Stimulated activated CD4-positive, alpha-beta T cell treated with anti-CD3 and anti-CD28 coated beads, Interleukin-4, amount 100 ng/mL, for 24 hours (primary cell): ENCODE results near the gene RASGRF2.
A peak's percentile ranks its signal among the peaks of the same experiment; 100 is the strongest.

ENCODE experiments used
- DNase-seq: peaks from one replicate; pipeline ENCODE4 v3.0.0-alpha.2; 2020

Gene RASGRF2

DNA sequence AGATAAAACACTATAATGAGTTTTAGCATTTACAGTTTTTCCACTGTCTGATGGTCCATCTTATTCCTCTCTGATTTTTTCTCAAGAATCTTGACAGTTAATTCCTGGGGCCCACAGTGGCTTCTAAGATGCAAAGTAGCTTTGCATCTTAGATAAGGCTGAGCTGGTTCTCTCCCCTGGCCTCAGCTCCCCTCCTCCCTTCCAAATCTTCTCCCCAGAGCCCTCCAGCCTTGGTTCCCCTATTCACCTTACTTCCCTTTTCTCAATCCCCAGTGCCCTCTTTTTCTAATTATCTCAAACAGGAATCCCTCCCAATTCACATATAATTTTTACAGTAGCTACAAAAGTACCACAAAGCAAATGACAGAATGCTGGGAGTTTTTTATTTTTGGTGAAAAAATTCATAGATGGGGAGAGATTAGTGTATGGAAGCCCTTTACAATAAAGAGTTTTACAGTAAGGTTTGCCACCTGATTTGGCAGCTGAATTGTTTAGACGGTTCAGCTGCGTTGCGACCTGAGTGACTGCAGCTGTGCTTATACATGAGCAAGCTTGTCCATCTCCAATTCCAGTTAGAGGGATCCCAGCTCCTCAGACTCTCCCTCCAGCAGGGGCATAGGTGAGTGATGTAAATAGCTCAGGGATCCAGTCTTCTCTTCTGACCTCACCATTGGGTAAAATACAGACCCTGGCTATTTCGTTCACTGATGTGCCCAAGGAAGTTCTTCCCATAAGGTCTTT, 221.6 kb downstream of the RASGRF2 start:
- no peak for DNase-seq

DNA sequence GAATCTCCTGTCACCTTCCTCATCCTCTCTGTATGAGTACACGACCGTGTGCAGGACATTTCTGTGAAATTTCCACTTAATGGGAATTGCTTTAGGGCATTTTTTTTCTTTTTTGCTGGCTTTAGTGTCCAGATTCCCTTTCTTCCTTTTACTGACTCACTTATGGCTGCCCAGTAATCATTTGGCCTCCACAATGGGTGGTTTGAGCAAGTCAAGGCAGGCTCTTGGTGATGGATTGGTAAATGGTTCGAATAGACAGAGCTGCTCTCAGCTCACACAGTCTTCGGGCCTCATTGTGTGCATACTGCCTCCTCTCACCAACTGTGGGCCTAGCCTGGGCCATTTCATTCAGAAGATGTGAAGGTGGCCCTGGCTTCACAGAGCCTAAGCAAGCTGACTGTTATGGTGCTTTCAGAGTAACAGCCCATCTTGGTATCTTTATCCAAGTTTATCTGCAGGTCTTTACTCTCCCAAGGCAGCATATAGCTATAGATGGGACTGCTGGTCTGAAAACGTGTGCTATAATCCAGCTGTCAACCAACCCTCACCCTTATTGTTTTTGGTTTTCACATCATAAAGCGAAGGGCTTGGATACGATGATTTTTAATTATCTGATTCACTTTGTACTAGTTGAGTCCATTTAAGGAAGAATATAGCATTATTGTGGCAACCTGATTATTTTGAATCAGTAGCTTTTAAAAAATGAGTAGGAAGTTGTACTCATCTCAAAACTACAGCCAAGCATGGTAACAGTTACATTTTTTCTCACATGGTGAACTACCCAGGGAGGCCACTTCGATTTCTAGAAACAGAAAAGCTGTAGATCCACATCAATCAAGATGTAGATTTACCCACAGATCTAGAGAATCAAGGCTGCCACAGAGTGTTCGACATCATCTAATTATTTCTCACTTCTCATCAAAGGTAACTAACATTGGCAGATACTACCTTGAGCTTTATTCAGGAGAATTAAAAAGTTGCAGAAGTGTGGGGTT, 222.5 kb downstream of the RASGRF2 start:
- DNase-seq, result no peak

DNA sequence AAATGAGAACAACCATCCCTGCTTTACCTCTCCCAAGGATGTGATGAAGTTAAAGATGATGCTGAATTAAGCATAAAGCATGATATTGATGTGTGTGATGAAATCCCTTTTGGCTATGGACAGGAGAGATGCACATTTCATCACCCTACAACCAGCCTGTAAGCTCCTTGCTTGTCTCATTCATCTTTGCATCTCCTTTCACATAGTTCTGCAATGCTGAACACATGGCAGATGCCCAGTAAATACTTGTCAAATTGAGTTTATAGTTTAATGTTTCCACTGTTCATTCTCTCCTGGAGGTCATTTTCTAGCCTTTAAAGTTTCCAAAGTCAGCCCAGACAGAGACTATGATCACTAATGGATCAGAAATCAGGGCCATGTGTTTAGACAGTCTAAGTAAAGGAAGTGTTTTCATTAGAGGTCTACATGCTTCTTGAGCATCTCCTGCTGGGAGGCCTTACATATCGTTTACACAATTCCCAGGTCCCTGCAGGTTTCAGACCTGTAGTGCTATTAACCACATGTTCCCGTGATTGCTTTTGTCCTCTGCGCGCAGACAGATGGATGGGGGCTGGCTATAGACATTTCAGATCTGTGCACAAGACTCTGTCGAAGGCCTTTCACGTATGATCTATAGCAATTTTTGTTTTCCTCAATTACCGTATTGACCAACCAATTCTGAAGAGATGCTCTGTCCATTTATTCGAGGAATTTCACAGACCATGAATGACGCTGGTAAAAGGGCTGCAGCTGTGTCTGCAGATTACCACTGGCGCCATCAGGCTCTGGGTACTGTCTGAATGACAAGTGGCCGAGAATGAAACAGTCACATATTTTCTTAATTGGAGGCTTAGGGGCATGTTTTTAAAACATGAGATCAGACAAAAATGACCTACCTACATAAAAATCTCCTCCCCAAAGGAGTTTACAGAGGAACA, 223.9 kb downstream of the RASGRF2 start:
- DNase-seq, result no peak

- DNase-seq, result no peak
These were observed 224.6 kb downstream of the RASGRF2 start for GRCh38 chr5:81184749-81185110.

DNA sequence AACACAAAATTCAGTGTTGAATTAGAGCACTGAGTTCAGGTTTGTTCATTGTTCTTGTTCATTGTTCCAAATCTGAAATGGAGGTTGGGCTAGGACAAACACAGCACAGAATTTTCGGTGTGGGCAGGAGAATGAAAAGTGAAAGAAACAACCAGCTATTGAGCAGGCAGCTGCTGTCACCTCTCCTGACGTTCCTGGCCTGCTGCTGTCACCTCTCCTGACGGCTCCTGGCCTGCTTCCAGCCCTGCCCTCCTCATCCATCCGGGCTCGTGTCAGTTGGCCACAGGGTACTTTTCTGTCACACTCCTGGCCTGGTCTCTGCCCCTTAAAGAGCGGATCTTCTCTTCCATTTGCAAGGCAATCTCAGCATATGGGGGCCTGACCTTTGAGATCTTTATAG, 227.7 kb downstream of the RASGRF2 start:
- no peak for DNase-seq

DNA sequence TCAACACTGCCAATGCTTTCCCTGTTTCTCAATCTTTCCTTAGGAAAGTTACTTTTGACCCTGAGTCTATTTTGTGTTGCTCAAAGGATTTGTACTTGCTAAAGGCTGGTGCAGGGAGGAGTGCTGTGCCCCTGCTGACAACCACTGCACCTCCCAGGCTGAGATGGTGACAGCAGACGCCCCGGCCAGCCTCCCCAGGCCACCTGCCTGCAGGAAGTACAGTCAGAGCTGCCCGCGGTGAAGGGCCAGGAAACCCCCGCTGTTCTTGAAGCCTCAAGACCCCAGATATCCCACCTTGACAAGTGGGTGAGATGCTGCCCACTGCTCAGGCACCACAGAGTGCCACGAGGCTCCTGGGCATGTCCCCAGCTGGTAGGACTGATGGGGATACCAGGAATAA, 228.8 kb downstream of the RASGRF2 start:
- DNase-seq, result no peak

DNA sequence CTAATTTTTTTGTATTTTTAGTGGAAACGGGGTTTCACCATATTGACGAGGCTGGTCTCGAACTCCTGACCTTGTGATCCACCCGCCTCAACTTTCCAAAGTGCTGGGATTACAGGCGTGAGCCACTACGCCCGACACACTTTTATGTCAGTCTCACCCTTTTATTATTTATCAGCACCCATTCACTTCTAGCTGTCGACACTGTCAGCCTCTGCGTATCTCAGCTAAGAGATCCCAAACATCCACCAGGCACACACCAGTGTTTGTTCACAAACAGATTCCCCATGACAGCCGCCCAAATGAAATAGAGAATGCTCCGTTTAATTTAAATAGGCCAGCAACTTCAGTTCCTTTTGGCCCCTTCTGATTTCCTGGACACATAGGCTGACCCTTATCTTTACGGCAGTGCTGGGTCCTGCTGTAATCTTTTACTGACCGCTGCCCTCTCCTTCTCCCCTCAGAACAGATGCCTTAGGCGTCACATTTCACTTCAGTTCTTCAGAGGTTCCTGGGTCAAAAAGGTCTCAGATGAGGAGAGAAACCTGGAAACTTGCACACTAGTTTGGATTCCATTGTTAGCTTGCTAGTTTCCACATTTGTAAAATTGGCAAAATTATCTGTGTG, 229.8 kb downstream of the RASGRF2 start:
- DNase-seq, result no peak

DNA sequence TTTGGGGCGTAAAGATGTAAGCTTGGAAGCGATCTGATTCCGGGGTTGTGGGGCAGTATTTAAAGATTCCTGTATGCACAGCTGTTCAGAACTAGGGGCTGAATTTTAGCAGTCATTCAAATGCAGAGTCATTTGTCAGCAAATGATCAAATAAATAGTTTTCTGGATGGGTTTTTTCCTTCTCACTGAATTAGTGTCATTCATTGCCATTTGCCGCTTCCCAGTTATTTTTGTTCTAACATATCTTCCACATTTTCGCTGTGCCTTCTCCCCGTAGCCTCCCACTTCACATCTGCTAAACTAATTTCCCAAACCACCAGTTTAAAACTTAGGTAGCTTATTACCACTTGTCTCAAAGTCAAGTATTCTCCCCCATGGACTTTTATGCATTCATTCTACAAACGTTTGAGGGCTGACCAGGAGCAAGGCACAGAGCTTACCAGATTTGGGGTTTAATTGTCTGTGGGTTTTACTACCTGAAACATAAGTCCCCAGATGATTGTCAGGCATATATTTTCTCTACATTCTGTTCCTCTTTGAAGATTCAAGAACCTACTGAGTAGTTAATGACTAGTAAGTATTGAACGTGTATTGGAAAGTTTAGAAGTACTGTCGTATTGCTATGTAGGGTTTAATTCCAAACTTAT, 231.7 kb downstream of the RASGRF2 start:
- DNase-seq, result no peak

DNA sequence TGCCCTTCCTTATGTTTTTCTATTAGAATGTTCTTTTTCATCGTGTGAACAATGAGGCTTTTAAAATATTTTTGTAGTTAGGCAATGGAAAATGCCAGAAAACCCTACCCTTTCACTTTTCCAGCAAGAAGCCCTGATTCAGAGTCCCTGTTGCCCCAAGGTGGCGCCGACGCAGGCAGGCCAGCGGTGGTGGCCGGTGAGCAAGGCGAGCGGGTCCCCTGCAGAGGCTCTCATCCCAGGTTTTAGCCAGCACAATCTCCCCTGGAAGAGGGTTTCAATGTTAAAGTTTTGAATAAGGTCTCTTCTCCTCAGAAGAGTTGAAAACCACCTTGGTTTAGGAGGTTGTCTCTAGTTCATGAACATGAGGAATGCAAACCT, 232.2 kb downstream of the RASGRF2 start:
- DNase-seq, result no peak

DNA sequence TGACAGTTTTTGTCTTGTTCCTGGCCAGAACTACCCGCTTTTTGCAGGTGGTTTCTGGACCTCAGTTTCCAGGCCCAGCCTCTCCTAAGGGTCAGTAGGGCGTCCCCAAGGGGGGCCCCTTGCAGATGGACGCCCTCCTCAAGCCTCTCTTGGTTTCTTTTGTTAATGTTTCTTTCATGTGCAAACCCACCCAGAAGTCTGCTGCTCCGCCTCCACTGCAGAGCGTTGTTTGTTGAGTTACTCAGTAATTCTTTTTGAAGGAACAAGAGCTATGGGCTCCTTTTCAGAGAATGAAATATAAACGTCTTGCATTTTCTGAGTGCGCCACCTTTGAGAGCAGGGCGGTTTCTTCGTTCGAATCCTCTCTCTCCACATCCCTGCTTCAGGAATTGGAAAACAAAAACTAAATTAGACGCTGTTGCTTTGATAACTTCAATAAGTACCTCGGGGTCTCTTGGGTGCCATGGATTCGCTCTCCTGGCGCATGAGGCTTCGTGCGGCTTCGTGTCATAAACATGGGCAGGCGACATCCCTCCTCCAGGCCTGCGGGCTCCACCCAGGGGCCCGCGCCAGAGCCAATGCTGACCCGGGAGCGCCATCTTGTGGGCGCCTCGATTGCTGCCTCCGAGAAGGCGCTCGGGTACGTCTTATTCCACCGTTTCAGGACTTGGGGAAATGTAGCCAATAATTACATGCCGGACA, 234.6 kb downstream of the RASGRF2 start:
- peak; percentile 84 for DNase-seq

- DNase-seq, result no peak
These were observed 235.3 kb downstream of the RASGRF2 start for GRCh38 chr5:81195335-81195929.

GRCh38 chr5:81202655-81203054, 242.5 kb downstream of the RASGRF2 start:
- DNase-seq, result no peak

DNA sequence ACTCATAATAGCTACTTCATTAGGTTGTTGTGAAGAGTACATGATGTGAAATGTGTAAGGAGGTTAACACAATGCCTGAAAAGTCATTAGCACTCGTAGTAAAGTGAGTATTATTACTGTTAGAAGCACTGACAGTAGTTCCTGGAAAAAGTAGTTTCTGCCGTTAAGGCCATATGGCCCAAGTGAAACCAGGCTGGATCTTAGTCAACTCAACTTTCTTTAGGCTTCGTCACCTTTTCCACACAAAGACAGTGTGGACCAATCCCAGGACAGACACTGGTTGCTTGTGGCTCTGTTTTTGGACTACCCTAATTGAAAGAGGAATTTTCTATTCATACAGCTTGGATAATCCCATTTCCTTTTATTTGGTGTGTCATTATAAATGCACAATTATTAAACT, 243.6 kb downstream of the RASGRF2 start:
- no peak for DNase-seq

DNA sequence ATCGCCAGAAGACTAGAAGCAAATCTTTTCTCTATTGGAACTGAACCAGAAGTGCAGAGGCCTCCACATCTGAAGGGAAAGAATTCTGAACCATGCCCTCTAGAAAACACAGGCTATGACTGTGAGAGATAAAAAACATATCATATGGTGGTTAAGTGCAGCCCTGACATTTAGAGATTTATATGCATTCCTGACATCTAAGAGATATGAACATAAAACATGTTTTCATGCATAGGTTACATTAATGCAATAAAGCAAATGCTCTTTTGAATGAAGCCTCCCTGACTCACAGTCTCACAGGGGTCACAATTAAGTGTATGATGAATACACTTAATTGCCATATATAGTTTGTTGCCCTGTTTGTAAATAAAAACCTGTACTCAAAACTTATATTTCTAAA, 244.0 kb downstream of the RASGRF2 start:
- DNase-seq, result no peak

DNA sequence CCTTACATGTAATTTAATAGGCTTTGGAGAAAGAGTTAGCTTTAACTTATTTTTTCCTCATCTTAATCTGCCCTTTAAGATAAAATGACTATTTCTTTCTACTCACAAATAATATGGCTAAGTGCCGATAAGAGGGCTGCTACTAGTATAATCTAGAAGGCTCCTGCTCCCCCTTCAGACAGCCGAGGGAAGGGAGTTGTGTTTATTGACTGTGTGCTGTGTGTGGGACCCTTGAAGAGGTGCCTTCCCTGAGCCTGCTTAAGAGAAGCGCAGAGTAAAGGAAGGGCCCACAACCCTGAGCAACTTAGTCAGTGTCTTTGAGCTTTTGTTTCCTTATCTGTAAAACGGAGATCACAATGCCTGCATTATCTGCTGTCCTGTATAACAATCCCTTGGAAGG, 244.9 kb downstream of the RASGRF2 start:
- no peak for DNase-seq

- DNase-seq, result no peak
These were observed 246.8 kb downstream of the RASGRF2 start for GRCh38 chr5:81207009-81207408.

DNA sequence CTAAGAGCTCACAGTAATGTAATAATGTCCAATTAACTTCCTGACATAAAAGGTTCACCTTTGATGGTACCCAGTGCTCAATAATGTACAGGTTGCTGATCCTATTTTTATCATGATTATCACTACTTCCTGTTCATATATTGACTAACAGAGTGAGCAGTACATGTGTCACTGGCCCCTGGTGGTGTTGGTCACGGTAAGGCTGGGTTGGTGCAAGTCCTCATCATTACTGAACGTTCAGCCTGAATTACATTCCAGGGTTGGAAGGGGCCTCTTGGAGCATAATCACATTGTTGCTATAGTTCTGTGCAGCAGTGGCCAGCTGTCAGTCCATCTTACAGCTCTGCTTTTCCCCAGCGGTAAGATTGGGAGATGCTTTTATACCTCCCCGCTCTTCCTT, 248.7 kb downstream of the RASGRF2 start:
- DNase-seq, result no peak

GRCh38 chr5:81209386-81209785, 249.2 kb downstream of the RASGRF2 start:
- DNase-seq, result no peak

- DNase-seq, result peak; percentile 15
These were observed 249.8 kb downstream of the RASGRF2 start for GRCh38 chr5:81209869-81210493.

GRCh38 chr5:81212211-81212751, 252.1 kb downstream of the RASGRF2 start:
- DNase-seq, result peak; percentile 15
